WERI-Rb-1 (cell line): ENCODE measurements around the gene SIGLEC9.

Experiments
- DNase-seq: peaks from one replicate; pipeline ENCODE4 v3.0.0-alpha.2; 2020
- H3K27ac ChIP-seq: fragments of 250-450 bp; sonication (Bioruptor Pico); 2 replicates; pipeline ENCODE4 v1.5.1; 2020; ENCODE audit warnings: mild to moderate bottlenecking, moderate library complexity
- H3K27me3 ChIP-seq: fragments of 250-450 bp; sonication (Bioruptor Pico); 2 replicates; pipeline ENCODE4 v1.5.1; 2021; ENCODE audit warnings: mild to moderate bottlenecking, low read depth, moderate library complexity; ENCODE audit not compliant: insufficient read depth, severe bottlenecking
- H3K36me3 ChIP-seq: fragments of 250-450 bp; sonication (Bioruptor Pico); 2 replicates; pipeline ENCODE4 v1.5.1; 2020; ENCODE audit warnings: mild to moderate bottlenecking, moderate library complexity
- H3K4me3 ChIP-seq: 2 replicates; pipeline ENCODE4 v1.5.1; 2011; ENCODE audit warnings: low read depth, mild to moderate bottlenecking, control low read depth, low read length
- H3K9me3 ChIP-seq: fragments of 250-450 bp; sonication (Bioruptor Pico); 2 replicates; pipeline ENCODE4 v1.5.1; 2021; ENCODE audit warnings: mild to moderate bottlenecking, moderate library complexity; ENCODE audit not compliant: severe bottlenecking
- TF ChIP-seq, protein P1 (sequence below): IDR thresholded peaks from 2 replicates; pipeline ENCODE4 v1.5.1; 2011; ENCODE audit warnings: low read depth, mild to moderate bottlenecking, control low read depth, inconsistent platforms, low read length

SIGLEC9 gene

GRCh38 chr19:51086153-51086850 is 38.4 kb upstream of the SIGLEC9 start:
- TF ChIP-seq, protein P1, sequence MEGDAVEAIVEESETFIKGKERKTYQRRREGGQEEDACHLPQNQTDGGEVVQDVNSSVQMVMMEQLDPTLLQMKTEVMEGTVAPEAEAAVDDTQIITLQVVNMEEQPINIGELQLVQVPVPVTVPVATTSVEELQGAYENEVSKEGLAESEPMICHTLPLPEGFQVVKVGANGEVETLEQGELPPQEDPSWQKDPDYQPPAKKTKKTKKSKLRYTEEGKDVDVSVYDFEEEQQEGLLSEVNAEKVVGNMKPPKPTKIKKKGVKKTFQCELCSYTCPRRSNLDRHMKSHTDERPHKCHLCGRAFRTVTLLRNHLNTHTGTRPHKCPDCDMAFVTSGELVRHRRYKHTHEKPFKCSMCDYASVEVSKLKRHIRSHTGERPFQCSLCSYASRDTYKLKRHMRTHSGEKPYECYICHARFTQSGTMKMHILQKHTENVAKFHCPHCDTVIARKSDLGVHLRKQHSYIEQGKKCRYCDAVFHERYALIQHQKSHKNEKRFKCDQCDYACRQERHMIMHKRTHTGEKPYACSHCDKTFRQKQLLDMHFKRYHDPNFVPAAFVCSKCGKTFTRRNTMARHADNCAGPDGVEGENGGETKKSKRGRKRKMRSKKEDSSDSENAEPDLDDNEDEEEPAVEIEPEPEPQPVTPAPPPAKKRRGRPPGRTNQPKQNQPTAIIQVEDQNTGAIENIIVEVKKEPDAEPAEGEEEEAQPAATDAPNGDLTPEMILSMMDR: no peak
- no peak overlapping the region for H3K27ac ChIP-seq
- DNase-seq: no peak
- H3K27me3 ChIP-seq: peaks cover 89% of the 10 kb centered on the region
- no peak overlapping the region for H3K4me3 ChIP-seq
- no peaks in the 10 kb centered on the region for H3K9me3 ChIP-seq
- H3K36me3 ChIP-seq: no peaks in the 10 kb centered on the region

DNA sequence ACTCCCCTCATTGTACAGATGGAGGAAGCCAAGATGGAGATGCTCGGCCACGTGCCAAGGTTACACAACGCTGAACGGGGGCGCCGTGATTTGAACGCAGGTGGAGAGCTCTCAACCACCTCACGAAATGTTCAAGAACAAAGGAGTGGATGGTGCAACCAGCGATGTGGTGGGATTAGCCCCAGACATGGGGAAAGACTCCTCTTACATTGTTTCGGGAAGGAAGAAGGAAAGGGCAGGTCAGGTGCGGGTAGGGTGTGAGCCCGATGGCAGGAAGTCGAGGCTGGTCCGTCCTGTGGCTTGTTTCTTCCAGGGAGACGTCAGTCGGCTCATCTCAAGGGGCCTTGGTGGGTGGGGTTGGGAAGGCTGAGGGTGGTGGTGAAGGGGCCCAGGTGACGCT is 34.9 kb upstream of the SIGLEC9 start:
- H3K9me3 ChIP-seq: no peaks in the 10 kb centered on the region
- no peak overlapping the region for H3K27ac ChIP-seq
- H3K36me3 ChIP-seq: no peaks in the 10 kb centered on the region
- TF ChIP-seq, protein P1: no peak
- DNase-seq: no peak
- H3K27me3 ChIP-seq: peaks cover 85% of the 10 kb centered on the region
- no peak overlapping the region for H3K4me3 ChIP-seq

GRCh38 chr19:51090471-51090870 is 34.2 kb upstream of the SIGLEC9 start:
- DNase-seq: no peak
- no peaks in the 10 kb centered on the region for H3K9me3 ChIP-seq
- TF ChIP-seq, protein P1: no peak
- H3K4me3 ChIP-seq: no peak overlapping the region
- peaks cover 79% of the 10 kb centered on the region for H3K27me3 ChIP-seq
- no peak overlapping the region for H3K27ac ChIP-seq
- H3K36me3 ChIP-seq: no peaks in the 10 kb centered on the region

GRCh38 chr19:51091126-51091525 is 33.6 kb upstream of the SIGLEC9 start:
- DNase-seq: no peak
- TF ChIP-seq, protein P1: no peak
- H3K9me3 ChIP-seq: no peaks in the 10 kb centered on the region

GRCh38 chr19:51091895-51092873 is 32.5 kb upstream of the SIGLEC9 start:
- Histone ChIP-seq H3K36me3 (no peaks in the 10 kb centered on the region), H3K4me3 (no peak overlapping the region), H3K9me3 (no peaks in the 10 kb centered on the region), H3K27me3 (peaks cover 64% of the 10 kb centered on the region), H3K27ac (no peak overlapping the region)
- no peak for DNase-seq
- TF ChIP-seq, protein P1: no peak

More at GRCh38 chr19:51091126-51091525, 33.6 kb upstream of the SIGLEC9 start:
- Histone ChIP-seq H3K36me3 (no peaks in the 10 kb centered on the region), H3K27ac (no peak overlapping the region), H3K27me3 (peaks cover 73% of the 10 kb centered on the region), H3K4me3 (no peak overlapping the region)
